ENCODE measurements around the gene EFNA5. TPM values are rescaled to one million over a fixed set of nuclear protein-coding genes. Genes with fewer than 3 reads are reported as not detected.

The EFNA5 gene
- total RNA-seq, 1 donor from 2014 or later: 57.5 TPM

DNA sequence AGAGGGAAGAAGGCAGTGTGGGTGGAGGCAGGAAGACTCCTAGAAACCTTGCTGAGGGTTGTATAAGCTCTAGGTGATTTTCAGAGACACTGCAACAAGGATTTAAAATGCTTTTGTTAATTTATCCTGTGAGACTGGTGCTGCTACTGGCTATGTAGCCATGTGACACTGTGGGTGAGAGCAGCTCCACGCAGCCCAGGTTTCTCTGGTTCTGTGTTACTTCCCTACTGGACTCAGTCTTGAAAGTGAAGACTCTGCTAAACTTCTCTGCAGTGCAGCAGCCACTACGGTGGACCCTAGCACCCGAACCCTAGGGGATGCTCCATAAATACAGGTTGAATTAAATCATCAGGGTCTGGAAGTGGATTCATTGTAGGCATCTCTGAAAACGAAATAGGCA lies 25.8 kb upstream of the EFNA5 start:
- H3K4me3 Mint-ChIP-seq: no peak overlapping the region
- H3K4me1 Mint-ChIP-seq: no peaks in the 10 kb centered on the region
- H3K9me3 Mint-ChIP-seq: peaks cover 32% of the 10 kb centered on the region
- TF ChIP-seq, protein P1, sequence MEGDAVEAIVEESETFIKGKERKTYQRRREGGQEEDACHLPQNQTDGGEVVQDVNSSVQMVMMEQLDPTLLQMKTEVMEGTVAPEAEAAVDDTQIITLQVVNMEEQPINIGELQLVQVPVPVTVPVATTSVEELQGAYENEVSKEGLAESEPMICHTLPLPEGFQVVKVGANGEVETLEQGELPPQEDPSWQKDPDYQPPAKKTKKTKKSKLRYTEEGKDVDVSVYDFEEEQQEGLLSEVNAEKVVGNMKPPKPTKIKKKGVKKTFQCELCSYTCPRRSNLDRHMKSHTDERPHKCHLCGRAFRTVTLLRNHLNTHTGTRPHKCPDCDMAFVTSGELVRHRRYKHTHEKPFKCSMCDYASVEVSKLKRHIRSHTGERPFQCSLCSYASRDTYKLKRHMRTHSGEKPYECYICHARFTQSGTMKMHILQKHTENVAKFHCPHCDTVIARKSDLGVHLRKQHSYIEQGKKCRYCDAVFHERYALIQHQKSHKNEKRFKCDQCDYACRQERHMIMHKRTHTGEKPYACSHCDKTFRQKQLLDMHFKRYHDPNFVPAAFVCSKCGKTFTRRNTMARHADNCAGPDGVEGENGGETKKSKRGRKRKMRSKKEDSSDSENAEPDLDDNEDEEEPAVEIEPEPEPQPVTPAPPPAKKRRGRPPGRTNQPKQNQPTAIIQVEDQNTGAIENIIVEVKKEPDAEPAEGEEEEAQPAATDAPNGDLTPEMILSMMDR (IDR thresholded peaks at IDR 0.05; ENCODE audit: unreplicated experiment): no peak
- no peak for DNase-seq (ENCODE audit: low spot score in 2 of 2, unreplicated experiment in 2 of 2)
- peaks cover 7% of the 10 kb centered on the region for H3K36me3 Mint-ChIP-seq
- H3K27me3 Mint-ChIP-seq (ENCODE audit: low read depth): no peaks in the 10 kb centered on the region
- no peak overlapping the region for H3K27ac Mint-ChIP-seq

DNA sequence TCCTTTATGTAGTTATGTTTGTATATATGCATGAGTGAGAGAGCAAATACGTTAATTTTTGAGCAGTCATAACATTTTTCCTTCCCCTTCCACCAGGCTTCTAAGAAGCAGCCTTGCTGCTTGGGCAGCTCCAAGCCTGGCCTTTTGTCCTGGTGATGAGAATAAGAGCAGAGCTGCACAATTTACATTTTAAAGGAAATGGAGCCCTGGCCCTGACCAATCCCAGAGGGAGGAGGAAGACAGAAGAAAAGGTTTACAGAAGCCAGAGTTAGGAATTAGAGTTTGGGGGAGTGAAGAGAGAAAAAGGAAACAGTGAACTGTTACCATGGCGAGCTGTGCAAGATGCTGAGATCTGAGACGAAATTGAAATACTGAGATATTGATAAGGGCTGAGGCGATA lies 25.3 kb upstream of the EFNA5 start:
- peaks cover 8% of the 10 kb centered on the region for H3K36me3 Mint-ChIP-seq
- no peak for DNase-seq (ENCODE audit: low spot score in 2 of 2, unreplicated experiment in 2 of 2)
- no peaks in the 10 kb centered on the region for H3K4me1 Mint-ChIP-seq
- H3K4me3 Mint-ChIP-seq: no peak overlapping the region
- TF ChIP-seq, protein P1 (IDR thresholded peaks at IDR 0.05; ENCODE audit: unreplicated experiment): no peak
- no peak overlapping the region for H3K27ac Mint-ChIP-seq
- peaks cover 34% of the 10 kb centered on the region for H3K9me3 Mint-ChIP-seq
- H3K27me3 Mint-ChIP-seq (ENCODE audit: low read depth): no peaks in the 10 kb centered on the region

DNA sequence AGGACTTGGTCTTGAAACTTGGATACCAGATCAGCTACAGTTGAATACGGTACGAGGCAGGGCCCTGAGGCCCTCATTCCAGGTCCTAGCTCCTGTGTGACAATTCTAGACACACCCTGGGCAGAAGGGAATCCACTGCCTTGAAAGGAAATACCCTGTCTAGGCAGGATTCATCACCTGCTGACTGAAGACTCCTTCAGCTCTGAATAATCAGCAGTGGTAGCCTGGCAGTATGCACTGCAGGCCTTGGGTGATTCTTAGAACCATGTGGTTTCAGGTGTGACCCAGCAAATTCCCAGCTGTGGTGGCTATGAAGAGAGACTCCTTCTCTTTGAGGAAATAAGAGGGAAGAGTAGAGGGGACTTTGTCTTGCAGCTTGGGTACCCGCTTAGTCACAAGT lies 17.2 kb upstream of the EFNA5 start:
- no peaks in the 10 kb centered on the region for H3K4me1 Mint-ChIP-seq
- no peaks in the 10 kb centered on the region for H3K27me3 Mint-ChIP-seq (ENCODE audit: low read depth)
- TF ChIP-seq, protein P1 (IDR thresholded peaks at IDR 0.05; ENCODE audit: unreplicated experiment): no peak
- peaks cover 30% of the 10 kb centered on the region for H3K9me3 Mint-ChIP-seq
- no peak overlapping the region for H3K27ac Mint-ChIP-seq
- peaks cover 6% of the 10 kb centered on the region for H3K36me3 Mint-ChIP-seq
- no peak overlapping the region for H3K4me3 Mint-ChIP-seq
- DNase-seq (ENCODE audit: low spot score in 2 of 2, unreplicated experiment in 2 of 2): no peak

DNA sequence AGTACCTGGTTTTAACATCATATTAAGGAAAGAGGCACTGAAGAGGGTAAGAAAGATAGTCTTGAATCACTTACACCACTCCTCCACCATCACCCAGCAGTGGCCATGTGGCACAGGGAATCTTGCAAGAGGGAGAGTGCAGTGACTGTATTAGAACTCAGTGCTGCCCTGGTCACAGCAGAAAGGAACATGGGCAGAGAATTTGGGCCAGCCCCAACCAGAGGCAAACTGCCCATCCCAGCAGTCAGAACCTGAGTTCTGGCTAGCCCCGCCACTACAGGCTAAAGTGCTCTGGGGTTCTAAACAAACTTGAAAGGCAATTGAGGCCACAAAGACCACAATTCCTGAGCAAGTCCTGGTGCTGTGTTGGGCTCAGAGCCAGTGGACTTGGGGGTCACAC lies 16.7 kb upstream of the EFNA5 start:
- no peak for DNase-seq (ENCODE audit: low spot score in 2 of 2, unreplicated experiment in 2 of 2)
- Mint-ChIP-seq H3K4me1 (no peaks in the 10 kb centered on the region), H3K27ac (no peak overlapping the region), H3K9me3 (peaks cover 24% of the 10 kb centered on the region), H3K36me3 (peaks cover 6% of the 10 kb centered on the region), H3K4me3 (no peak overlapping the region), H3K27me3 (ENCODE audit: low read depth) (no peaks in the 10 kb centered on the region)
- TF ChIP-seq, protein P1 (IDR thresholded peaks at IDR 0.05; ENCODE audit: unreplicated experiment): no peak

DNA sequence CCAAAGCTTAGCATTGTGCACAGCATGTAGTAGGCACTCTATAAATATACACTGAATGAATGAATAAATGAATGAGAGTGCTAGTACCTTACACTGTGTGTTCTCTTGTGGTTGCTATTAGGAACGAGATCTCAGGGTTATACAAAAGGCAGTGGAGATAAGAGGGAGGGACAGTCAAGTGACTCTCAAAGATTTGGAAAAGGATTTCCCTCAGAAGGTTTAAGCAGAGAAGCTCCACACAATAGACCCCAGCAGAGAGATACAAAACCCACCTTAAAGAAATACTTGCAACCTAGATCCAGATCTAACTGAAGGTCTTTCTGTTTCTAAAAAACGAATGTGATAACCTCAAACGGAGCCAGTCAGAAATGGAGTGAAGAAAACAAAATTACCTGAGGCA lies 11.8 kb upstream of the EFNA5 start:
- H3K27me3 Mint-ChIP-seq (ENCODE audit: low read depth): no peaks in the 10 kb centered on the region
- H3K9me3 Mint-ChIP-seq: peaks cover 4% of the 10 kb centered on the region
- no peak overlapping the region for H3K4me3 Mint-ChIP-seq
- H3K36me3 Mint-ChIP-seq: no peaks in the 10 kb centered on the region
- H3K27ac Mint-ChIP-seq: no peak overlapping the region
- TF ChIP-seq, protein P1 (IDR thresholded peaks at IDR 0.05; ENCODE audit: unreplicated experiment): no peak
- no peak for DNase-seq (ENCODE audit: low spot score in 2 of 2, unreplicated experiment in 2 of 2)
- peaks cover 4% of the 10 kb centered on the region for H3K4me1 Mint-ChIP-seq

DNA sequence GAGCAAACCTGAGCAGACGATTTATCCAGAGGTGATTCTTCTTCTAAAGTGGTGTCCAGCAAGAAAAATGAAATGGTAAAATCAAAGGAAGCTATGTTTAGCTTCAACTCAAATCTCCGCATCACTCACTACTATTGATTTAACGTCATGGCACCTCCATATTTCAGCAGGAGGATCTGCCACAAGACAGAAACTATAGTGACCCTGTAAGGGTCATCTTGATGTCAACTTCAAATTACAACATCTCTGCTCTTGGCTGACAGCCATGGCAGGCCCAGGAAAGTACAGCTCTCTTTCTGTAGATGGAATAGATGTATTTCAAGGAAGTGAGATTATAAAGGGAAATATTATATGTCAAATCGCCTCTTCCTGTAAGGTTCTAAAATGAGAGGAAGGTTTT lies 10.1 kb upstream of the EFNA5 start:
- H3K4me3 Mint-ChIP-seq: no peak overlapping the region
- no peak overlapping the region for H3K27ac Mint-ChIP-seq
- DNase-seq (ENCODE audit: low spot score in 2 of 2, unreplicated experiment in 2 of 2): no peak
- peaks cover 5% of the 10 kb centered on the region for H3K4me1 Mint-ChIP-seq
- H3K36me3 Mint-ChIP-seq: no peaks in the 10 kb centered on the region
- H3K9me3 Mint-ChIP-seq: peaks cover 4% of the 10 kb centered on the region
- no peaks in the 10 kb centered on the region for H3K27me3 Mint-ChIP-seq (ENCODE audit: low read depth)
- TF ChIP-seq, protein P1 (IDR thresholded peaks at IDR 0.05; ENCODE audit: unreplicated experiment): no peak

Measured in mesothelial cell of epicardium (in vitro differentiated cells).